Mesodermal cell (in vitro differentiated cells): ENCODE data around the gene BEST4.
"Not testable (repeated sequence)": the region's sequence is repeated elsewhere in the genome, so short reads cannot be mapped to it uniquely, and the experiment has no call there.

Experiments used
- H3K27ac ChIP-seq: 2 replicates; pipeline ENCODE4 v1.7.0; 2013; ENCODE audit warnings: mild to moderate bottlenecking, low read depth, low read length, moderate library complexity; ENCODE audit not compliant: severe bottlenecking
- H3K36me3 ChIP-seq: 2 replicates; pipeline ENCODE4 v1.7.1; 2013; ENCODE audit warnings: mild to moderate bottlenecking, low read length, moderate library complexity; ENCODE audit not compliant: control insufficient read depth, insufficient read depth
- H3K4me1 ChIP-seq: one replicate; pipeline ENCODE4 v1.7.1; 2013; ENCODE audit warnings: mild to moderate bottlenecking, low read length; ENCODE audit not compliant: insufficient read depth, control insufficient read depth, poor library complexity, severe bottlenecking
- H3K4me3 ChIP-seq: 2 replicates; pipeline ENCODE4 v1.7.0; 2013; ENCODE audit warnings: low read length, control low read depth, mild to moderate bottlenecking; ENCODE audit not compliant: insufficient read depth, poor library complexity, severe bottlenecking; ENCODE audit errors: extremely low read depth
- H3K9me3 ChIP-seq: 2 replicates; pipeline ENCODE4 v1.7.1; 2013; ENCODE audit warnings: mild to moderate bottlenecking, low read length, moderate library complexity; ENCODE audit not compliant: control insufficient read depth
- WGBS, 2 experiments: methylation state at CpG; one replicate each; pipeline ENCODE4 v1.1.5; 2013; ENCODE audit warnings: missing lambda C conversion rate in 2 of 2; ENCODE audit not compliant: insufficient coverage in 2 of 2; 5-methylcytosine and 5-hydroxymethylcytosine counted together

BEST4 gene

DNA sequence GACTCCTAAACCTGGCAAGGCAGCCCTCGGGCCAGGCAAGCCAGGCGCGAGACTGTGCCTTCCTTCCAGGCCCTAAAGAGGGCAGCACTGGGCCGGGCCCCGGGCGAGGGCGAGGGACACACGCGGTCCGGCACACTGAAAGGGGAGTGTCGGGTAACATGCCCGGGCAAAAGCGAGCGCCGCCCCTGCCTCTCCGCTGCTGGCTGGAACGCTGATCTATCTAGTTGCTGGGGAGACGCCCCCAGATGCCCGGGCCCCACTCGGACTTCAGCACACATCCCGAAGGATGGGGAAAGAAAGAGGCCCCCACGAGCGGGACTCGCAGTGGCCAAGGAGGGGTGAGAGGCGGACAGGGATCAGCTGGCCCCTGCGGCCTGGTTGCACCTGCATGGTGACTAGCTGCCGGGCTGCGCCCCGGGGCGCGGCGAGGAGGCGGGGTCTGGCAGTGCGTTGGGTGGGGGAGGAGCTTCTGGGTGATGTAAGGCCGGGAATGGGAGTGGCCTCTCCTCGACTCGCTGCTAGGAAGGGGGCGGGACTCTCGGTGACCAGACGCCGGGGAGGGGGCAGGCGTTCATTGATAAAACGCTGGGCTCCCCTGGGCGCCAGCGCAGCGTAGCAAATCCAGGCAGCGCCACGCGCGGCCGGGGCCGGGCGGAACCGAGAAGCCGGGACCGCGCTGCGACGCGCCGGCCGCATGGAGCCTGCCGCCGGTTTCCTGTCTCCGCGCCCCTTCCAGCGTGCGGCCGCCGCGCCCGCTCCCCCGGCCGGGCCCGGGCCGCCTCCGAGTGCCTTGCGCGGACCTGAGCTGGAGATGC, 12.0 kb upstream of the BEST4 start, which contains the start of gene PLK3:
Gene PLK3, plus strand, starts transcription at position 608 of the 815 bp plus-strand sequence. Its CDS starts 87 bp downstream, at position 695.
- Histone ChIP-seq H3K9me3 (no peaks in the 10 kb centered on the region), H3K27ac (peak within 1 kb of the TSS; percentile 96), H3K4me1 (peaks cover 32% of the 10 kb centered on the region), H3K4me3 (peak within 1 kb of the TSS; percentile 91), H3K36me3 (peaks cover 33% of the 10 kb centered on the region)
- 1% methylated on average over 69 to 72 of the region's 79 CpGs for WGBS, 2 experiments

DNA sequence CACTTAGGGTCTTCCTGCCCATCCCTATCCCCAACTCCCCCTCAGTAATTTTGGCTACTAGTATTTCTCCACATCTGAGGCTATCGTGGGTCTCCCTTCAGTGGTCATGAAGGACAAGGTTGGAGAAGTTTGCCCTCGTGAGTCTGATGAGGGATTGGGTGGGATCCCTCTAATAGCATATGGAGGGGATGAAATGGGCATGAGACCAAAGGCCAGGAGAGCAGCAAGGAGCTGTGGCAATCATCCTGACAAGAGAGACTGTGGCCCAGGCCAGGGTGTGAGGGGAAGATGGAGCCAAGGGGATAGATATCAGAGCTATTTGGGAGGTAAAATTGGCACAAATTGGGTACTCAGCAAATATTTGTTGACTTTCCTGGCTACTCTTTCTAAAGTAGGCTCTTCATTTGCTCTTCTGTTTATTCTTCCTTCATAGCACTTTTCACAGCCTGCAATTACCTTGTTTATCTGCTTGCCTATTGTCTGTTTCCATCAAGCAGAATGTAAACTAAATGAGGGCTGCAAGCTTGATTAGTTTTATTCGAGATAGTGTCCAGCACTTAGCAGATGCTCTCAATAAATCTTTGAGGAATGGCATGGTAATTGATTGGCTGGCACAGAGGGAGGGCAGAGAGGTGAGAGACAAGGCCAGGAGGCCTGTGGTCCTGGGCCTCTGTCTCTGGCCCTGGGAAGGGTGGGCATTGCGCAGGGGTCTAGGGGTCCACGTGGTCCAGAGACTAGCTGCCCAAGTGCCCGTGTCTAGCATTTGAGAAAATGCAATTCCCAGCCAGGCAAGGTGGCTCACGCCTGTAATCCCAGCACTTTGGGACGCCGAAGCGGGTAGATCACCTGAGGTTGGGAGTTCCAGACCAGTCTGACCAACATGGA, 10.8 kb upstream of the BEST4 start:
- Histone ChIP-seq H3K36me3 (peaks cover 21% of the 10 kb centered on the region), H3K4me1 (peaks cover 25% of the 10 kb centered on the region), H3K9me3 (no peaks in the 10 kb centered on the region), H3K4me3 (no peak overlapping the region), H3K27ac (no peak overlapping the region)
- WGBS, 2 experiments: 94 to 100% methylated on average over 7 to 9 of the region's 10 CpGs

DNA sequence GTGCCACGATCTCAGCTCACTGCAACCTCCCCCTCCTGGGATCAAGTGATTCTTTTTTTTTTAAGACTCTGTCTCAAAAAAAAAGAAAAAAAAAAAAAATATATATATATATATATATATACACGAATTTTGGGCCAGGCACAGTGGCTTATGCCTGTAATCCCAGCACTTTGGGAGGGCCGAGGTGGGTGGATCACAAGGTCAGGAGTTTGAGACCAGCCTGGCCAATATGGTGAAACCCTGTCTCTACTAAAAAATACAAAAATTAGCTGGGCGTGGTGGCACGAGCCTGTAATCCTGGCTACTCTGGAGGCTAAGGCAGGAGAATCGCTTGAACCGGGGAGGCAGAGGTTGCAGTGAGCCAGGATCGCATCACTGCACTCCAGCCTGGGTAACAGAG, 9.9 kb upstream of the BEST4 start:
- 87 to 90% methylated on average over 5 to 6 of the region's 8 CpGs for WGBS, 2 experiments
- not testable (repeated sequence) for H3K4me3 ChIP-seq, H3K27ac ChIP-seq, H3K9me3 ChIP-seq
- H3K4me1 ChIP-seq: peaks cover 17% of the 10 kb centered on the region
- H3K36me3 ChIP-seq: peaks cover 12% of the 10 kb centered on the region

DNA sequence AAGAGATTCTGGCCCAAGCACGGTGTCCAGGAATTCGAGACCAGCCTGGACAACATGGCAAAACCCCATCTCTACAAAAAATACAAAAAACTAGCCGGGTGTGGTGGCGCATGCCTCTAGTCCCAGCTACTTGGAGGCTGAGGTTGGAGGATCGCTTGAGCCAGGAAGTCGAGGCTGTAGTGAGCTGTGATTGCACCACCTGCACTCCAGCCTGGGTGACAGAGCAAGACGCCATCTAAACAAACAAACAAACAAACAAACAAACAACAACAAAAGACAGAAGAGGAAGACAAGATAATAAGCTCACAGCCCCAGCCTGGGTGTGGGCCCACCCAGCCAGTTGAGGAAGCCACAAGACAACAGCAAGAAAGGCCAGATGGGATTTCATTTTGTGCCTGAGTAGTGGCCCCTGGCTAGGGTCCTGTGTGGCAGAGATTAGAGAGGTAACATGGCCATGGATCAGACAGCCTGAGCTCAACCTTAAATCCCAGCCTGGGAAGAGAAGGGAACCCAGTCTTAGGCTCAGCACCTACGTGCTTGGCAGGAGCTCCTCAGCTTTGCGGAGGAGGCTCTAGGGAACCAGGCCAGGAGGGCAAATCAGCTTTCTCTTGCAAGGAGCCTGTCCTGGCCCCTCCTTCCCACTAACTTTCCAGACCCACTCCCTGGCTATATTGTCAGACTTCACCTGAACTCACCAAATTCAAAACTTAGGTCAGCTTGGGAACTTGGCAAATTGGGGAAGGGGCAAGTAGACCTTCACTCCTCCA, 4.9 kb upstream of the BEST4 start:
- WGBS, 2 experiments: 90% methylated on average over 4 to 7 of the region's 9 CpGs
- H3K4me1 ChIP-seq: no peaks in the 10 kb centered on the region
- no peak overlapping the region for H3K27ac ChIP-seq

DNA sequence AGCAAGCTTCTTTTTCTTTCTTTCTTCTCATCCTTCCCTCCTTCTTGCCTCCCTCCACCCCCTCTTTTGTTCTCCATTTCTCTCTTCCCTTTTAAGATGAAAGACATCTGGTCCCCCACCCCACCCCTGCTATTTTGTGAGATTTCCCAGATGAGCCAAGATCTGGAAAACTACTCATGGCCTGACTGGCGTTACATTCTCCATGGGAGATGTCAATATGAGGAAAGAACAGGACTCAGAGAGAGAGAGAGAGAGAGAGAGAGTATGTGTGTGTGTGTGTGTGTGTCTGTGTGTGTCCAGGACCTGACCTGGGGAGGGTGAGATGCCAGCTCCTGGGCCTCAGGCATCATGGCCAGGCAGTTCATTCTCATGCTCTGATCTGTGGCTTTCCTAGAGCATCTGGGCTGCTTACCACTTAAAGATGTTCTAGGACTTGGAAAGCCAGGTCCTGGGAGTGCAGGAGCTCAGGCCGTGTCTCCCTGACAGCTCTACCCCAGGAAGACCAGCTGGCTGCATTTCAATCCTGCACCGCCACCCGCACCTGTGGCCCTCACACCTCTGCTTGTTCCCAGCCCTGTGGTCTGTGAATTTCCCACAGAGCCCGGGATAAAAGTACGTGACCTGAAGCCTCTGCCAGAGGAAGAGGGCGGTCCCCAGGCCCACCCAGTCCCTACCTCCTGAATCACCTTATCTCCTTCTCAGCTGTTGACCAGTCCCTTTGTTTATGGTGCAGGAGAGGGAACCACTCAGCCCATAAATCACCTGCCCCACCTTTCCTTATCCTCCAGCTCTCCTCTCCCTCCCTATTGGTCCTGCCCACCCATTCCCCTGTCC, 3.2 kb upstream of the BEST4 start:
- Histone ChIP-seq H3K36me3 (no peaks in the 10 kb centered on the region), H3K4me3 (no peak overlapping the region), H3K9me3 (no peaks in the 10 kb centered on the region), H3K27ac (no peak overlapping the region), H3K4me1 (no peaks in the 10 kb centered on the region)
- 80 to 89% methylated on average over 4 to 6 of the region's 7 CpGs for WGBS, 2 experiments

More for the DNA sequence above, 4.9 kb upstream of the BEST4 start:
- Histone ChIP-seq H3K9me3 (no peaks in the 10 kb centered on the region), H3K36me3 (no peaks in the 10 kb centered on the region), H3K4me3 (no peak overlapping the region)

DNA sequence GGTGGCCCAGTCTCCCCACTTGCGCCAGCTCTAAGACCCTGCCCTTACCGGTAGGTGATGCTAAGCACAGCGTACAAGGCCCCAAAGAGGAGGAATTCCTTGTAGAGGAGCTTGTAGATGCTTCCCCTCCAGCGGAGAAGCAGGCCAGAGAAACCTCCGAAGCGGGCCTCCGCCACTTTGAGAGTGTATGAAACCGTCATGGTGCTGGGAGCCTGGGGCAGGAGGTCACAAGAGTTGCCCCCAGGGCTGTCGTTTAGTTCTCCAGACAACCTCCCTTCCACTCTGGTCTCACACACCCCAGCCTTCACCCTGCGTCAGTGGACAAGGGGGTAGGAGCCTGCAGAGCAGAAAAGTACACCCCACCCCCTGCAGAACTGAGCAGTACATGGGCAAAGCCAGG, 464 bp downstream of the BEST4 start:
- WGBS, 2 experiments: 88 to 100% methylated on average over 7 of the region's 10 CpGs
- no peak overlapping the region for H3K27ac ChIP-seq
- peaks cover 12% of the 10 kb centered on the region for H3K4me1 ChIP-seq

DNA sequence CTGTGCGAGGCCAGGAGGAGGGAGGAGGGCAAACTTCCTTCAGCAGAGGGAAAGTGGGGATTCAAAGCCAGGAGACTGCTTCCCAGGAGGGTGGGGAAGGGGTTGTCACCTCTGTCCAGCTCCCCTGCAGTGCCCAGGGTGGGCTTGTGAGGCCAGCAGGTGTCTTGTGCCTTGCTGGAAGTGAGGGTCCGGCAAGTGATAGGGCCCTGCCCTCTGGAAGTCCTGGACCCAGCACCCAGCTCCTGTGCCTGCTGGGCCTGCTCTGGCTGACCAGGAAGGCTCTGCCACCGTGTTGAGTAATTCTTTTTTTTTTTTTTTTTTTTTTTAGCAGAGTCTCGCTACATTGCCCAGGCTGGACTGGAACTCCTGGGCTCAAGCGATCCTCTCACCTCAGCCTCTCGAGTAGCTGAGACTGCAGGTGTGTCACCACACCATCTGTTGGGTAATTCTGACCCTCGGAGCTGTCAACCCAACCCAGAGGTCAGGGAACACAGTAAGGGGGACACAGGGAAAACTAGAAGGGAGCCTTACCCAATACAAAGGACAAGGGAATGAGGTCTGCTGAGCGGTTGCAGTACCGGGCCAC, 1.0 kb downstream of the BEST4 start:
- no peak overlapping the region for H3K4me3 ChIP-seq
- peaks cover 2% of the 10 kb centered on the region for H3K36me3 ChIP-seq
- 87 to 90% methylated on average over 8 to 9 of the region's 9 CpGs for WGBS, 2 experiments
- H3K4me1 ChIP-seq: peaks cover 12% of the 10 kb centered on the region
- no peak overlapping the region for H3K27ac ChIP-seq
- H3K9me3 ChIP-seq: no peaks in the 10 kb centered on the region

More for the DNA sequence above, 464 bp downstream of the BEST4 start:
- Histone ChIP-seq H3K4me3 (no peak overlapping the region), H3K9me3 (no peaks in the 10 kb centered on the region), H3K36me3 (no peaks in the 10 kb centered on the region)

DNA sequence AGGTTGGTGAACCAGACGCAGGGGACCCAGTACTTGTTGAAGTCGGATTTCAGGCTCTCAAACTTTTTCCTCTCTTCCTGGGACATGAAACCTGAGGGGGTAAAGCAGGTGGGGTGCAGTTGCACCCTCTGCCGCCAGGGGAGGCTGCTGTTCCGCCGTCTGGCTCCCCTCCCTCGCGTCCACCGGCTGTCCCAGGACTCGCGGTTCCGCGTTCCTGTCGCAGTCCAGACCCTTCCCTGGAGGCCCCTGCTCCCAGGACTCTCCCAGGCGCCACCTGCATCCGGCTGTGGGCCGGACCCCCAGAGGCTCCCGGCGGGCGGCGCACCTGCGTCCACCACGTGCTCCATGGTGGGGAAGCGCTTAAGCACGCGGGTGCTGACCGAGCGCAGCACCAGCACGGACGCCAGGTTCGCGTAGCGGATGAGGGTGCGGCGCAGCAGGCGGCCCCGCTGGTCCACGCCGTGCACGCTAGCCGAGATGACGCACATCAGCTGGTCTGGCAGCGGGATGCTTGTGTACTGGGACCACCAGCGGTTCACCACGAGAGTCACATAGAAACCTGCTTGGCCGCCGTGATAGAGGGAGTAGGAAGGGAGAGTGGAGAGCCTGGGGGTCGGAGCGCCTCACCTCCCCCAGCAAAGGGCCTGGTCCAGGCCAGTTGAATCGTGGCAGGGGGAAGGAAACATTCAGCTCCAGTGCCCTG, 1.7 kb downstream of the BEST4 start:
- peak overlapping the region; percentile 18 for H3K4me3 ChIP-seq
- H3K4me1 ChIP-seq: peaks cover 12% of the 10 kb centered on the region
- H3K9me3 ChIP-seq: no peaks in the 10 kb centered on the region
- peaks cover 6% of the 10 kb centered on the region for H3K36me3 ChIP-seq
- H3K27ac ChIP-seq: no peak overlapping the region
- WGBS, 2 experiments: 11 to 12% methylated on average over 47 to 49 of the region's 49 CpGs

DNA sequence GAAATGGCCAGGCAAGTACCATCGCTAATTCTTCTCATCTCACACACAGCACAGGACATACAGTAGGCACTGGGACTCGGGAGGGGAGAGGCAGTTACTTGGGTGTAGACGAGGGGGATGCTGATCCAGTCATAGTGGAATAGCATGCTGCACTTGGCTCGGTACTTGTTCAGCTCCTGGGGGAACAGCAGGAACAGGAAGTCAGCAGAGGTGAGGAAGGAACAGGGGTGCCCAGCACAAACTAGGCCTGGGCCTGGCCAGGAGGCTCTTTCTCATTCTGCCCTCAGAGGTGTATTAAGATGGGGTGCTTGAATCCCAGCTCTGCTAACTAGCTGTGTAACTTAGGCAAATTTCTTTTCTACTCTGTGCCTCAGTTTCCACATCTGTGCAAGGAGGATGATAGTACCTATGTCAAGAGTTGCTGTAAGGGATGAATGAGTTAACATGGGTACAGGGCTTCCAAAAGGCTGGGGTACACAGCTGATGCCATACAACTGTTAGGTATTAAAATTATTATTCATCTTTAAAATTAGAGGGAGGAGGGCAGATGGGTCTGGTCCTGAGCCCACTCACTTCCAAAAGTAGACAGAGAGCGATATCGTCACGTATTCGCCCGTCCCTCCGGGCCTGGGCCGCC, 2.4 kb downstream of the BEST4 start:
- no peak overlapping the region for H3K27ac ChIP-seq
- H3K9me3 ChIP-seq: no peaks in the 10 kb centered on the region
- H3K4me3 ChIP-seq: no peak overlapping the region
- peaks cover 12% of the 10 kb centered on the region for H3K36me3 ChIP-seq
- peaks cover 12% of the 10 kb centered on the region for H3K4me1 ChIP-seq
- 19 to 38% methylated on average over 8 to 10 of the region's 11 CpGs for WGBS, 2 experiments
